DMS114 treated with DMSO at 0.1 percent for 48 hours (cell line): ENCODE results near the gene NEURL1.

ENCODE experiments used
- DNase-seq: peaks from one replicate; lab custom pipeline; 2025; ENCODE audit not compliant: unreplicated experiment; lab: John Stamatoyannopoulos, UW

Gene NEURL1

DNA sequence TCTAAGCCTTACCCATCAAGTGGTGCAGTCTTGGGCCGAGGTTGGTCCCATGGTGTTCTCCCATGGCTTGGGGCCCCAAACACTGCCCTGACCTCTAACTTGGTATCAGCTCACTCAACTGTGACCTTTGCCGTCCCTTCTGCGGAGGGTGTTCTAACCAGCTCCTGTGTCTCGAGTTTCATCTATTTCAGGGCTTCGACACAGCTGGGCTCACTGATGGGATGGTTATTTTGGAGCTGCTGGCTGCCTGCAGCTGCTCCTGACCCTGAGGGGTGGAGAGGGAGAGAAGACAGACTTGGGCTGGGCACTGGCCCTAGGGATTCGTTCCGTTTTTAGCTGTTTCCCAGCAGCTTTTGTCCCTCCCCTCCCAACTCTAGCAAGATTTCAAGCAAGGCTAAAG, 86.9 kb downstream of the NEURL1 start:
- DNase-seq, result no peak

DNA sequence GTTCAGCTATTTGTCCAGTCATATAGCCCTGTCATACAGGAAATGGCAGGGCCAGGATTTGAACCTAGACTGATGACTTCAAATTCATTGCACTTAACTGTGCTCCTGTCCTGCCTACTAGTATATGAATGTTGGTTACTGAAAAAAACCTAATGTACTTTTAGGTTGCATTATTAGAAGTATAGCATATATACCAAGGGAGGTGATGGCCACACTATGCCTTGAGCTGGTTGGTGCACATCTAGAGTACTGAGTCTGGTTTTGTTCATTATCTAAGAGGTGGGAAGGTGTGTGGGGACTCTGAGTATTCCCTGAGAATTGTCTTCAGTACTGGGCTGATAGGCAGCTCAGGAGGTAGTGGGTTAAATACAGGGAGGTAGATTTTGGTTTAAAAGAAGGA, 88.0 kb downstream of the NEURL1 start:
- DNase-seq, result no peak

DNA sequence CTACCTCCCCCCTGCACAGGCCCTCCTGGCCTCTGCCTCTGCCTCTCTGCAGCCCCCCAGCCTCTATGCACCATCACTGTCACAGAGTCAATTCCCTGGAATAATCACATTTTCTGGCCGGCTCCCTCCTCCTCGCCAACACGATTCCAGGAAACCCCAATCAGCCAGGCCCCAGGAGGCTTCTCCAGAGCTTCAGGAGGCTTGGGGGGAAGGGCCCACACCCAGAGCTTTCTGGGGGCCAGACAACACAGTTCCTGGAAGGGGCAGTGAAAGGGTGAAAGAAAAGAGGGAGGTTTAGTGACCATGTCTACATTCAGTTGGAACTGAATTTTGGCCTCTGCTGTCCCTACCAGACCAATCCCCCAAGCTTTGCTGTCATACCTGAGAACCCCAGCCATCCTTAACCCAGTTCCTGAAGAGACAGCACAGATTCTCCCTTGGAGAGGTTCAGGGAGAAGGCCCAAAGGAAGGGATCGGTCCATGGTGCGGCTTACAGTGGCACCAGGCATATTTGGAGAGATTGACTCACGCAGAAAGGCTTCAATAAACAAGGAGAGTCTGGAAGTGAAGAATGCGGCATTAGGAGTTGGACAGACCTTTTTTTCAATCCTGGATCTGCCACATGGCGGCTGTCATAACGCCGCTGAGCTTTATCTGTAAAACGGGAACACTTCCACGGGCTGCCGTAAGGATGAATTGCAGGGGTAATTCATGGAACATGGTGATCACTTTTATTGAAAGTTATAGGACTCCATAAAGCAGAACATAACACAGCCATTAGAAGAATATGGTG, 89.0 kb downstream of the NEURL1 start:
- no peak for DNase-seq

DNA sequence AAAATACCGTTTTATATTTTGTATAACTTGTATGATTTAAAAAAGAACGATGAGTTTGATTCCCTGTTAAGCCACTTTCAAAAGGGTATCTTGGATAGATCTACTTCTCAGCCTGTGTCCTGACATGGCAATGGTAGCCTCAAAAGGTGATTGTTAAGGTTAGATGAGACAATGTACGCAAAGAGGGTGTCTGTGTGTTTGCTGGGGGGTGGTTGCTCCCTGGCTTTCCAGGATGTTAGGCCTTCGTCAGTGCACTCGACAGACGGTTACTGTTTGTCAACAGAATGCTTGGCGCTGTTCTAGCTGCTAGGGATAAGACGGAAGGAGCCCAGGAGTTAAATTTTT, 90.3 kb downstream of the NEURL1 start:
- DNase-seq, result peak; percentile 22

DNA sequence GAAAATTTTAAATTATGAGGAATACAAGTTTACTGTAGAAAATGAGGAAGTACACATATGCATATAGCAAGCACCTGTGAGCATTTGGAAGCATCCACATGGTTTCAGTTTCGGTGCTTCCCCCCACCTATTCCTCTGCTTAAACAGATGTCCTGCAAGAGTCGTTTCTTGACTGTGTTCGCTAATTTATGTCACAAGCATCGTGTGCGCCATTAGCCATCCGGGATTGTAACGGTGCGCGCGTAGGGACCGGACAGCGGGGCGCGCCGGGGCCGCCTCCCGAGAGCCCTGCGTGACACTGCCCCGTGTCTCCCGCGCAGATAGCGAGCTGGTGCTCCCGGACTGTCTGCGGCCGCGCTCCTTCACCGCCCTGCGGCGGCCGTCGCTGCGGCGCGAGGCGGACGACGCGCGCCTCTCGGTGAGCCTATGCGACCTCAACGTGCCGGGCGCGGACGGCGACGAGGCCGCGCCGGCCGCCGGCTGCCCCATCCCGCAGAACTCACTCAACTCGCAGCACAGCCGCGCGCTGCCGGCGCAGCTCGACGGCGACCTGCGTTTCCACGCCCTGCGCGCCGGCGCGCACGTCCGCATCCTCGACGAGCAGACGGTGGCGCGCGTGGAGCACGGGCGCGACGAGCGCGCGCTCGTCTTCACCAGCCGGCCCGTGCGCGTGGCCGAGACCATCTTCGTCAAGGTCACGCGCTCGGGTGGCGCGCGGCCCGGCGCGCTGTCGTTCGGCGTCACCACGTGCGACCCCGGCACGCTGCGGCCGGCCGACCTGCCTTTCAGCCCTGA, 90.9 kb downstream of the NEURL1 start:
- peak; percentile 82 for DNase-seq

DNA sequence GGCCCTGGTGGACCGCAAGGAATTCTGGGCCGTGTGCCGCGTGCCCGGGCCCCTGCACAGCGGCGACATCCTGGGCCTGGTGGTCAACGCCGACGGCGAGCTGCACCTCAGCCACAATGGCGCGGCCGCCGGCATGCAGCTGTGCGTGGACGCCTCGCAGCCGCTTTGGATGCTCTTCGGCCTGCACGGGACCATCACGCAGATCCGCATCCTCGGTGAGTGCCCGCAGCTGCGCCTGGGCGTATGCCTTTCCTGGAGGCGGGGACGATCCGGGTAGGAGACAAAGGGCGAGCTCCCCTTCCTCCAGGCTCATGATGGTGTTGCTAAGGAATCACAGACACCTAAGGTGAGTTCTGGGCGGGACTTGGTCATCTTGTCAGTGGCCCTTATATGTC, 91.5 kb downstream of the NEURL1 start:
- no peak for DNase-seq

DNA sequence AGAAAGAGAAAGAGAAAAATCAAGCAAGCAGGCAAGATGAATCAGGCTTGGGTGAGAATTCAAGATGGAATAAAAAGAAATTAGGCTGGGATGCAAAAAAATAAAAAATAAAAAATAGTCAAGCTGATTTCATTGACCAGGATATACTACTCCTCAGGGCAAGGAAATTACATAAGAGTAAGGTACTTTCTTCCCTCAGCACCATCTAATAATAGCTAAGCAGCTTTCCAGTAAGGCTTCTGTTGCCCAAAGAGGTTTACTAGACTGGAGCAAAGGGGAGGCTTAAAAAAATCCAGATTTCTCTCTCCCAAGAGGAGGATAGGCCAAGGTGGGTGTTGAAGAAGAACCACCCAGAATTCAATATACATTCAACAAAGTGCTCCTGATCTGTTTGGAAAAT, 93.6 kb downstream of the NEURL1 start:
- no peak for DNase-seq

DNA sequence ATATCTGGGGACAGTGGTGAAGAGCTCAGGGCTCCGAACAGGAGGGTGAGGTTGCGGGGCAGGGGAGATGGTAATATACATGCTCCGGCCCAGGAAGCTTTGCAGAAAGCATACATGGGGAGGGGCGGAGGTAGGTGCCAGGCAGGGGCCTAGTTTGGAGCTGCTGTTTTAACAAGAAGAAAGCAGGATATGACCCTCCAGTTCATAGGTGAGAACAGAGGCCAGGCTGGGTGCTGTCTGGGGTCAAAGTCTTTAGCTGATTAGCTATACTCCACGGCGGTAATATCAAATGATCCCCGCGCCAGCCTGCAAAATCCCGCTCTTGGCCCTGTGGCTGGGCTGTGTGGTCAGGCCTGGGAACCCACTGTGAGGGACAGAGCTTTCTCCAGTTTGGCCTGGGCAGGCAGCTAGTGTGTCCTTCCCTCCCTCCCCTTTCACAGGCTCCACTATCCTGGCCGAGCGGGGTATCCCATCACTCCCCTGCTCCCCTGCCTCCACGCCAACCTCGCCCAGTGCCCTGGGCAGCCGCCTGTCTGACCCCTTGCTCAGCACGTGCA, 95.6 kb downstream of the NEURL1 start:
- no peak for DNase-seq

DNA sequence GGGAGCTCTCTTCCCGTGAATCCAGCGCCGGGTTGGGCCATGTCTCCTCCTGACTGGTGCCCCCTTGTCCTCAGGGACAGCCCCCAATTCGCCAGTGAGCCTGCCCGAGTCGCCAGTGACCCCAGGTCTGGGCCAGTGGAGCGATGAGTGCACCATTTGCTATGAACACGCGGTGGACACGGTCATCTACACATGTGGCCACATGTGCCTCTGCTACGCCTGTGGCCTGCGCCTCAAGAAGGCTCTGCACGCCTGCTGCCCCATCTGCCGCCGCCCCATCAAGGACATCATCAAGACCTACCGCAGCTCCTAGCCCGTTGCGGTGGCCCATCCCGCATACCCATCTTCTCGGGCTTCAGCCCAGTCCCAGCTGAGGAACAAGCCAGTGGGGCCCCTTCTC, 96.6 kb downstream of the NEURL1 start:
- no peak for DNase-seq

DNA sequence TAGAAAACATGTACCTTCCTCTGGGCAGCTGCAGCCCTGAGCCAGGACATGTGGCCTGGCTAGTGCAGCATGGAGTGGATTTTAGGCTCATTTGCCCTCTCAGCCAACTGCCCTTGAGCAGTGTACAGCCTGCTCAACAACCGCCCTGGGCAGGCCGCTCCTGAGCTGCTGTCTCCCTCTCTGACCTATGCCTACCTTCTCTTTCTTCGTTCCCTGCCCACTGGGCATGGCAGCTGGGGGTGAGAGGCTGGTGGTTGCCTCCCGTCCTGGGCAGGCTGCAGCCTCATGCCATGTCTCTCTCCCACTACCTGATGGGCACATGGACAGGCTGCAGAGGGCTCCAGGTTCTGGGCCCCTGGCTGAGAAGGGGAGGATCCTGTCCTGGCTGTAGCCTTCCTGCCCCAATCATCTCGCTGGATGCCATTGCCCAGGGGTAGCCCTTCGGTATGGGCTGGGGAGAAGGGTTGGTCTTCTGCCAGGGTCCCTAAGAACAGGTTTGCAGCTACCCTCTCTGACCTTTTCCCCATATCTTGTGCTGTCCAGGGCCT, 97.3 kb downstream of the NEURL1 start:
- no peak for DNase-seq

DNA sequence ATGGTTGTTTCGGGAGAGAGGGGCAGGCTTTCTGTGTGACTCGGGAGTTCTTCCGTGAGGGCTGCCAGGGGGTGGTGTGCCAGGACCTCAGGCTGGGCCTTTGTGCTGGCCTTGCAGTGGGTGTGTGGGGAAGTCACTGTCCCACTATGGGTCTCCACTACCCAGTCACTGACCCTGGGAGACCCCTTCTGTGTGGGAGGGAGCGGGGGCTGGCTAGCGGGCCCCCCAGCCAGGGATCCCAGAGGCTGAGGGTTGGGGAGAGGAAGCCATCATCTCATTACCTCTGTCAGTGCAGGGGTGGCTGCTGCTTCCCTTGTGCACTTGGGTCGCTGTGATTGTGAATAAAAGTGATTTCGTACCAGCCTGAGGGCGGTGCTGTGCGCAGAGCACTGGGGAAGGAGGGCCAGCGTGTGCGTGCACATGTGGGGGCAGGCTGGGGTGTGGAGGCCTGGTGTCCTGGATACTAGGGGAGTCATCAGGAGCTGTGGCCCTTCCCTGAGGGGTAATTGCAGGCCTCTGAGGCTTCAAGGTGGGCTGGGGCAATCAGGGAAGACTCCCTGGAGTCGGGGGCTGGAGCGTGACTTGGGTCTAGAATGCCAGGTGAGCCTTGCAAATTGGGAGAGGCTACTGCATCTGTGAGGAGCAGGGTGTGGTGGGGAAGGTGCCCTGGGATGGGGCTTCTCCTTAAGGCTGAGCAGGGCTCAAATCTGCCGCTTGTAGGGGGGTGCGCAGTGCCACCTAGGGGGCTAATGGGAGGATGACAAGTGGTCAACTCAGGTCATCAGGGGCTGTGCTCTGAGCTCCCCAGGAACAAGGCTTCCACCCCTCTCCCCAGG, 98.9 kb downstream of the NEURL1 start:
- DNase-seq, result no peak

DNA sequence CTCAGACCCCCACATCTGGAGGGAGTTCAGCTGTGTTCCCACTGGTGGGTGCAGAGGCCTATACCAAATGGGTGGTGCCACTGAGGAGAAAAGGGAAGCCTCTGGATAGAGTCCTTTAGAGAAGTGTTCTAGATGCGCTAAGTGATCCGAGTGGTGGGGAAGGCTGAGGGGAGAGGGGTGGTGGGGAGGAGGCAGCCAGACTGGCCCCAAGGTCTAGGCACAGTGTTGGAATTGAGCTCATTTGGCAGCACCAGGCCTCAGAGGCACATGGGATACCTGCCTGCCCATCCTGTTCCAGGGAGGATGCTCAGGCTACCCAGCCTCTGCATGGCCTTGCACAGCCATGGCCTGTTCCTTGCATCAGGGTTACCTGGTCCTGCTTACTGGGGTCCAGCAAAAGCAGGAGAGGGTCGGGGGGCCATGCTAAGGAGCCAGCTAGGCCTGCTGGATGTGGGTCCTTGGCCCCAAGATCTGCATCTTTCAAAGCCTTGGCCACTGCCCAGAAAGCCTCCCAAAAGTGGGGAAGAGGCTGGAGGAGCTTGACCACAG, 99.6 kb downstream of the NEURL1 start:
- DNase-seq, result no peak

DNA sequence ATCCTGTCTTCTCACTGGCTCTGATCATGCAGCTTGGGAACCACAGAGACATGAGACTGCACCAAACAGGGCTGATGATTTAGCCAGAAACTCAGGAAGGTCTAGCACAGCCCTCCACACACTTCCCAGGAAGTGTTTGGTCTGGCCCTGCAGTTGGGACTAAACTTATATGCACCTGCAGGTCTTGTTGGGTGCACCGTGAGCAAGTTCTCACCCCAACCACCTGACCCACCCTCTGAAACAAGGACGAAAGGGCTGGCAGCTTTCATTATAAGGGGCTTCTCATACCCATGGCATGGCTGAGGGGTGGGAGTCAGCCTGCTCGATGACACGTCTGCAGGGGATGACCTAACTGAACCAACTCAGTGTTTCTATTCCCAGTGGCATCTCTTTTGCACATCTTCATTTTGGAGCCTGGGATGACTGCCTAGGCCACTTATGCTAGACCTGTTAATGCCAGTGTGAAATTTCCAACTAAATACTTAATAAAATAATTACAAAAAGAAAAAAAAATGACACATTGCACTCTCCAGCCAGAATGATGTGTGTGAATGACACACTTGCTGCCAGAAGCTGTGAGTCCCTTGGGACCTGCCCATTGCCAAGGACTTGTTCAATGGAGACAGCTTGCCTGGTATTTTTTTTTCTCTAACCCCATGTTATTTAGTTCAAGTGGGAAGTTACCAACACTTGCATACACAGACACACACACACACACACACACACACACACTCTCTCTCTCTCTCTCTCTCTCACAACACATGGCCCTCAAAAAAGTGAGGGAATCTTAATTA, 102.6 kb downstream of the NEURL1 start:
- DNase-seq, result no peak

DNA sequence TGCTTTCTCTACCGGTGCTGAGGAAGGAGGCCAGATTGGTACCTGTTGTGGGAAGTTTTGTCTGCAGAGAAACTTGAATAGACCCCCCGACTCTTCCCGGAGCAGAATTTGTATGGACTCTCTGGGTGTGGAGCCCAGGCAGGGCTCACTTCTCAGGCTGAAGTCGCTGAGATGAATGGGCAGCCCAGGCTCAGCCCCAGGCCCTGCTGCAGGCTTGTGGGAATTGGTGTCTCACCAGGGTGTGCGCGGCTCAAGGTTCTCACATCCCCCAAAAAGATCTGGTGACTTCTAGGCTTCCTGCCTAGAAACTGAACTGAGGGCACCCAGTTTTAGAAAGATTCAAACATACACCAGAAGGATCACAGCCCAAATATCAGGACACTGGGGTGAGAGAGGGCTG, 103.5 kb downstream of the NEURL1 start:
- DNase-seq, result no peak

DNA sequence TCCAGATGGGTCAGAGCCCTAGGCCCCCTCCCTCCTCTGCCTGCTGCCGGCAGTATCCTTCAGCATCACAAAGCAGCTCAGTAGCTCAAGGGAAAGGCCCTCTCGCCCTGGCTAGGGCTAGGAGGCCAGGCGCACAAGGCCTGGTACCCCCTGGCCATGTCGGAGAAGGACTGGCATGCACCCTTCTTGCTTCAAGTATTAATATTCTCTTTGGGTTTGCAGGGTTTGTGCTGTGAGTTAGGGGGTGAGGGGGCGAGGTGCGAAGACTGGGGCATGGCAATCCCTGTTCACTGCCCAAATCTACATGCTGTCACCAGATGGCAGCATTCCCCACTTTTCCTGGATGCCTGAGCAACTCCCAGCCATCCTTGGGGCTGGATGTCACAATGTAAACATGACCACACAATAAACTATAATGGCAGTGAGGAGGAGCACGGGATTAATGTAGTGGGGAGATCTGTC, 105.2 kb downstream of the NEURL1 start:
- DNase-seq, result peak; percentile 43

DNA sequence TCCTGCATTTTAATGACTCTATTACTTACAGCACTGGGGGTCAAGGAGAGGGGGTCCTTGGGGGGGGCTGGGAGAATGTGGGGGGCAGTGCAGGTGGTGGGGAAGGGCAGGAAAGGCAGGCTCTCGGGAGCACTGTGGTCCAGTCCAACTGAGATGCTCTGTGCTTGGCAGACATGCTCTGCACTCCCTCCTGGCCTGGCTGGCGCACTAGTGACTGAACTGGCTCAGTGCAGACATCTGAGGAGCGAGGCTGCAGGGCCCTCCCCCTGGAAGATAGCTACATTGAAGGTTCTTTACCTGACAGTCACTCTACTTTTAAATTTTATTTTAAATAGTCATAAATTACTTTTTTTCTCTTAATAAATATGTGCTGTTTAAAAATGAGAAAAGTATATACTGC, 105.7 kb downstream of the NEURL1 start:
- DNase-seq, result no peak

DNA sequence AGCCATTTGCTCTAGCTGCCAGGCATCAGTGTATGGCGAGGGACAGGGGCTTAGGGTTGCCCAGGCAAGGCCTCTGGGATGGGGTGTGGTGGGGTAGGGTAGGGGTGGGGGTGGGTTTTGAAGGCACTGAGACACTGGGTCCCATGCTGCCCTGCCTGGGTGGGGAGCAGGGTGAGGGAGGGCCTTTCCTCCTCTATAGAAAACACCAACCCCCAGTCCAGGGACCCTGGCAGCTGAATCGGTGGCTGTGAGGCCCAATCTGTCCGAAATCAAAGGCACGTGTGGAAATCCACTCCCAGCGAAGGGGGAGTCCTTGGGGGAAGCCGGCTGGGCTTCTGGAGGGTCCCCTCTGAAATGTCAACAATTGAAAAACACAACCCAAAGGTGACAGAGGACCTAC, 106.4 kb downstream of the NEURL1 start:
- no peak for DNase-seq

DNA sequence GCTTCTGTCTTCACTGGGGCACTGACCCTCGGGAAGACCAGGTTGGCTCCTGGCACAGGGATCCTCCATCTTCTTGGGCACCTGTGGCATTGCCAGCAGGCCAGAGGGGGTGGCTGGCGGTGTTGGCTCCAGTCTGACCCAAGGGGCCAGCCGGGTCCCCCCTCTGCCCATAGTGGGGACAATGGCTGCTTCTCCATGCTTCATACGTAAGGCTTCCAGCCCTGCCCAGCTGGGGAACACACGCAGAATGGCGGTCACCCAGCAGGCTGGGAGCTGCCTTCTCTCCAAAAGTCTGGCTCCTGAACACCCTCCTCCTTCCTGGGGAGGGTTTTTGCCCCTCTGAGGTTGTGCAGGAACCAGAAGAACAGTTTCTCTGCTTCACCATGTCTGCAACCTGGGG, 106.8 kb downstream of the NEURL1 start:
- DNase-seq, result no peak

DNA sequence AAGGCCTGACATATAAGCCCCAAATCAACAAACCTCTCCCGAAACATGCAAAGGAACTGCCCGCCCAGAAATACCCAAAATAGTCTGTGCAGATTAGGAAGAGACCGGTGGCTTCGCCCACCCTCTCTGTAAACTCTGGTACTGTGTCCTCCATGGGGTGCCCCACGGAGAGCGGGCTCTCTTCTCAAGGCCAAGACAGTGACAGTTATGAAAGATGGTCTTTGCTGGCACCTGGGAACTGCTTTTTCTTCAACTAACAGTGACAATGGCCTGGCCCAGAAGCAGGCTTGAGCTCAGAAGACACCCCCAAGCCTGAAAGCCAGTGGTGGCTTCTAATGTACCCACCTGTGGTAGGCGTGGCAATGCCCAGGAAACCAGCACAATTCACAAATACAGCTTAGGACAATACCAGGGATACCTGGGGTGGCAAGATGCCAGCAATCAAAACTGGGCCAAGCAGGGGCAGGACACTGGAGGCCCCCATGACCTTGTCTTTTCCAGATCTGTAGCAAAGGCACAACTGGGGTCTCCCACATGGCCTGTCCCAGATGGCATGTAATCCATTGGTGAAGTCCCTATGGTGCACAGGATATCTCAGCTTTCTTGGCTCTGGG, 107.6 kb downstream of the NEURL1 start:
- no peak for DNase-seq
